ENCODE results near the gene ERRFI1.
A peak's percentile ranks its signal among the peaks of the same experiment; 100 is the strongest.
"Not testable (repeated sequence)": the region's sequence is repeated elsewhere in the genome, so short reads cannot be mapped to it uniquely, and the experiment has no call there.

The ERRFI1 gene

DNA sequence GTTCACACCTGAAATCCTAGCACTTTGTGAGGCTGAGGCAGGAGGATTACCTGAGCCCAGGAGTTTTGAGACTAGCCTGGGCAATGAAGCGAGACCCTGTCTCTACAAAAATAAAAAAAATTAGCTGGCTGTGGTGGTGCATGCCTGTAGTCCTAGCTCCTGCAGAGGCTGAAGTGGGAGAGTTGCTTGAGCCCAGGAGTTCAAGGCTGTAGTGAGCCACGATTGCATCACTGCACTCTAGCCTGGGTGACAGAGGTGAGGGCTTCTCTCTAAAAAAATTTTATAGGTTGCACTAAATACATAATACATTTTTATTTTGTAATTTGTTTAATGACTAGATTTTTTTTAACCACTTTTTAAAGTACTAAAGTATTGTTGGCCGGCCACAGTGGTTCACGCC is 58.5 kb downstream of the ERRFI1 start:
- no peaks in the 10 kb centered on the region for H3K4me1 ChIP-seq (ENCODE audit: insufficient read depth, low read length)
- H3K36me3 ChIP-seq (ENCODE audit: insufficient read depth, low read length) = peaks cover 44% of the 10 kb centered on the region
- no peaks in the 10 kb centered on the region for H3K9me3 ChIP-seq (ENCODE audit: control insufficient read depth, insufficient read depth, low read length)

GRCh38 chr1:7967196-7967595 is 58.9 kb downstream of the ERRFI1 start:
- H3K36me3 ChIP-seq (ENCODE audit: insufficient read depth, low read length) = peaks cover 44% of the 10 kb centered on the region

More for the DNA sequence above, 58.5 kb downstream of the ERRFI1 start:
- H3K9ac ChIP-seq (ENCODE audit: low read depth, low read length) = no peak overlapping the region

DNA sequence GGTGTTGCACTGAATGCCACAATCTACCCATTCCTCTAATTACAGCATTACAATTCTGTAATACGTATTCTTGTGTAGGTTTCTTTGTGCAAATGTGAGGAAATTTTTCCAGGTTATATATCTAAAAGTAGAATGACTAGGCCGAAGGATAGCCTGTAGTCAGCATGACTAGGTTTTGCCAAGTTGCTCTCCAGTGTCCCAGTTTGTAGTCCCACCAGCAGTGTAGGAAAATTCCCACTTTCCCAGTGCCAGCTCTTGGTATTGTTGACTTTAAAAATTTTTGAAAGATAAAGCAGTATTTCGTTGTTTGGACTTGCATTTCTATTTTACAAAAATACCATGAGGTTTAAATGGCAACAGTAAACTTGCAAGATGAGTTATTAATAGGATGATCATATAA is 61.6 kb downstream of the ERRFI1 start:
- no peaks in the 10 kb centered on the region for H3K4me1 ChIP-seq (ENCODE audit: insufficient read depth, low read length)
- H3K36me3 ChIP-seq (ENCODE audit: insufficient read depth, low read length) = peaks cover 31% of the 10 kb centered on the region
- H3K9ac ChIP-seq (ENCODE audit: low read depth, low read length) = no peak overlapping the region
- H3K9me3 ChIP-seq (ENCODE audit: control insufficient read depth, insufficient read depth, low read length) = no peaks in the 10 kb centered on the region

More at GRCh38 chr1:7967196-7967595, 58.9 kb downstream of the ERRFI1 start:
- Histone ChIP-seq H3K9ac (ENCODE audit: low read depth, low read length) (no peak overlapping the region), H3K9me3 (ENCODE audit: control insufficient read depth, insufficient read depth, low read length) (no peaks in the 10 kb centered on the region), H3K4me1 (ENCODE audit: insufficient read depth, low read length) (no peaks in the 10 kb centered on the region)

GRCh38 chr1:7963841-7964240 is 62.3 kb downstream of the ERRFI1 start:
- H3K4me1 ChIP-seq (ENCODE audit: insufficient read depth, low read length); H3K9me3 ChIP-seq (ENCODE audit: control insufficient read depth, insufficient read depth, low read length); H3K9ac ChIP-seq (ENCODE audit: low read depth, low read length): not testable (repeated sequence)
- H3K36me3 ChIP-seq (ENCODE audit: insufficient read depth, low read length) = peaks cover 31% of the 10 kb centered on the region

- H3K9ac ChIP-seq (ENCODE audit: low read depth, low read length); H3K4me1 ChIP-seq (ENCODE audit: insufficient read depth, low read length); H3K9me3 ChIP-seq (ENCODE audit: control insufficient read depth, insufficient read depth, low read length): not testable (repeated sequence)
- H3K36me3 ChIP-seq (ENCODE audit: insufficient read depth, low read length) = peaks cover 31% of the 10 kb centered on the region
Observed at GRCh38 chr1:7963378-7963730, 62.8 kb downstream of the ERRFI1 start.

GRCh38 chr1:7962636-7963377 is 63.3 kb downstream of the ERRFI1 start:
- peaks cover 31% of the 10 kb centered on the region for H3K36me3 ChIP-seq (ENCODE audit: insufficient read depth, low read length)
- no peaks in the 10 kb centered on the region for H3K4me1 ChIP-seq (ENCODE audit: insufficient read depth, low read length)
- no peaks in the 10 kb centered on the region for H3K9me3 ChIP-seq (ENCODE audit: control insufficient read depth, insufficient read depth, low read length)
- peak overlapping the region; percentile 76 for H3K9ac ChIP-seq (ENCODE audit: low read depth, low read length)

DNA sequence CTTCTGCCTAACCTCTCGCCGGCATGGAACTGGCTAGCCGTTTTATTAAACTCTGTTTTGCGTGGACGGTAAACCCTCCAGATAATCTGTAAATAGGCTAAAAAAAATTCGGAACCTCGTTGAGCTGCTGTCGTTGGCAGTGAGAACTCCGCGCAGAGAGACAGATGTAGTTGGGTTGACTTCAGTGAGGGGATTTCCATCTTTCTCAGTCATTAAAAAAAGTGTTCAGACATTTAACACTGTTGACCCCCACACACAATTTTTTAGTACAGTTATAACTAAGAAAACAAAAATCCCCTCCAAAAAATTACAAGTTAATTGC is 64.1 kb downstream of the ERRFI1 start:
- peak overlapping the region; percentile 76 for H3K9ac ChIP-seq (ENCODE audit: low read depth, low read length)
- H3K9me3 ChIP-seq (ENCODE audit: control insufficient read depth, insufficient read depth, low read length) = no peaks in the 10 kb centered on the region
- peaks cover 31% of the 10 kb centered on the region for H3K36me3 ChIP-seq (ENCODE audit: insufficient read depth, low read length)
- no peaks in the 10 kb centered on the region for H3K4me1 ChIP-seq (ENCODE audit: insufficient read depth, low read length)
